ENCODE results near the gene C11orf97.

C11orf97 gene

GRCh38 chr11:94507485-94507884 lies 4.8 kb upstream of the C11orf97 start:
- DNase-seq (ENCODE audit: insufficient read length, low spot score) (no peak), FAIRE-seq (no peak)
- no peak for TF ChIP-seq POLR2A (IDR thresholded peaks at IDR 0.05; ENCODE audit: low read depth, low read length)

GRCh38 chr11:94513091-94513490 lies 830 bp downstream of the C11orf97 start:
- no peak for FAIRE-seq
- TF ChIP-seq POLR2A (IDR thresholded peaks at IDR 0.05; ENCODE audit: low read depth, low read length) = no peak
- DNase-seq (ENCODE audit: insufficient read length, low spot score) = no peak

- no peak for TF ChIP-seq POLR2A (IDR thresholded peaks at IDR 0.05; ENCODE audit: low read depth, low read length)
- no peak for FAIRE-seq
- DNase-seq (ENCODE audit: insufficient read length, low spot score) = no peak
These were observed 3.1 kb downstream of the C11orf97 start for GRCh38 chr11:94515398-94515797.

- DNase-seq (ENCODE audit: insufficient read length, low spot score) = no peak
- TF ChIP-seq POLR2A (IDR thresholded peaks at IDR 0.05; ENCODE audit: low read depth, low read length) = no peak
- FAIRE-seq = no peak
These were observed 4.5 kb downstream of the C11orf97 start for GRCh38 chr11:94516725-94517124.

GRCh38 chr11:94518300-94518699 lies 6.0 kb downstream of the C11orf97 start:
- FAIRE-seq (no peak), DNase-seq (ENCODE audit: insufficient read length, low spot score) (no peak)
- no peak for TF ChIP-seq POLR2A (IDR thresholded peaks at IDR 0.05; ENCODE audit: low read depth, low read length)

GRCh38 chr11:94519478-94520084 lies 7.3 kb downstream of the C11orf97 start:
- FAIRE-seq (no peak), DNase-seq (ENCODE audit: insufficient read length, low spot score) (no peak)
- TF ChIP-seq POLR2A (IDR thresholded peaks at IDR 0.05; ENCODE audit: low read depth, low read length) = no peak

GRCh38 chr11:94521684-94522083 lies 9.4 kb downstream of the C11orf97 start:
- no peak for TF ChIP-seq POLR2A (IDR thresholded peaks at IDR 0.05; ENCODE audit: low read depth, low read length)
- DNase-seq (ENCODE audit: insufficient read length, low spot score) (no peak), FAIRE-seq (no peak)

- TF ChIP-seq POLR2A (IDR thresholded peaks at IDR 0.05; ENCODE audit: low read depth, low read length) = no peak
- no peak for FAIRE-seq
- DNase-seq (ENCODE audit: insufficient read length, low spot score) = no peak
These were observed 12.1 kb downstream of the C11orf97 start for GRCh38 chr11:94524341-94524740.

GRCh38 chr11:94525546-94526324 lies 13.5 kb downstream of the C11orf97 start:
- FAIRE-seq (no peak), DNase-seq (ENCODE audit: insufficient read length, low spot score) (no peak)
- no peak for TF ChIP-seq POLR2A (IDR thresholded peaks at IDR 0.05; ENCODE audit: low read depth, low read length)

- DNase-seq (ENCODE audit: insufficient read length, low spot score) = no peak
- TF ChIP-seq POLR2A (IDR thresholded peaks at IDR 0.05; ENCODE audit: low read depth, low read length) = no peak
- FAIRE-seq = no peak
These were observed 14.6 kb downstream of the C11orf97 start for GRCh38 chr11:94526645-94527438.

- no peak for TF ChIP-seq POLR2A (IDR thresholded peaks at IDR 0.05; ENCODE audit: low read depth, low read length)
- no peak for DNase-seq (ENCODE audit: insufficient read length, low spot score)
- FAIRE-seq = no peak
These were observed 16.3 kb downstream of the C11orf97 start for GRCh38 chr11:94528551-94528950.

GRCh38 chr11:94532211-94532610 lies 19.9 kb downstream of the C11orf97 start:
- DNase-seq (ENCODE audit: insufficient read length, low spot score) (no peak), FAIRE-seq (no peak)
- TF ChIP-seq POLR2A (IDR thresholded peaks at IDR 0.05; ENCODE audit: low read depth, low read length) = no peak

- DNase-seq (ENCODE audit: insufficient read length, low spot score) (no peak), FAIRE-seq (no peak)
- TF ChIP-seq POLR2A (IDR thresholded peaks at IDR 0.05; ENCODE audit: low read depth, low read length) = no peak
These were observed 20.9 kb downstream of the C11orf97 start for GRCh38 chr11:94533206-94533605.
